GM20000 (cell line): ENCODE data around the gene DHRS9.
A peak's percentile ranks its signal among the peaks of the same experiment; 100 is the strongest.

Experiments
- DNase-seq: peaks from one replicate; pipeline ENCODE4 v3.0.0; 2012; ENCODE audit warnings: low spot score
- TF ChIP-seq, protein P1 (sequence below): IDR thresholded peaks from 2 replicates; pipeline ENCODE4 v1.5.1; 2012; ENCODE audit warnings: mild to moderate bottlenecking, control low read depth; ENCODE audit errors: extremely low read depth, missing control alignments

Gene DHRS9

DNA sequence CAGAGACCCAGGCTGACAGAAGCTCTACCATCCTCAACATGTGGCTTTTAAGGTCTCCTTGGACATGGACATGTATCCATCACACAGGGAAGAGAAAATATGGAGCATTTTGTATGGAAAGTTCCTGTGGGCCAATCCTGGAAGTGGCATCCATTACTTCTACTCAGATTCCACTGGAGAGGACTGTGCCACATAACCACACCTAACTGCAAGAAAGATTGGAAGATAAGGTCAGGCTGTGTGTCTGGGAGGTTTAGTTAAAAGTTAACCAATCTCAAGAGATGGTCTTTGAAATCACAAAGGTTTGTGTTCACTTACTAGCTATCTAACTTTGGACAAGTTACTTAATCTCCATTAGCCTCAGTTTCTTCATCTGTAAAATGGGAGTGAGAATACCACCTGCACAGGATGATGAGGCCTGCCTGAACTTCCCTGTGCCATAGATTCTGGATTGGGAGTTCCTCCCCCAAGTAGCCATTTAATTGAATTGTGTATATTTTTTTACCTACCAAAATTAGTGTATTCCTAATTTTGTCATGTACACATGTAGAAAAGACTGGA, 34.3 kb upstream of the DHRS9 start:
- DNase-seq = no peak

DNA sequence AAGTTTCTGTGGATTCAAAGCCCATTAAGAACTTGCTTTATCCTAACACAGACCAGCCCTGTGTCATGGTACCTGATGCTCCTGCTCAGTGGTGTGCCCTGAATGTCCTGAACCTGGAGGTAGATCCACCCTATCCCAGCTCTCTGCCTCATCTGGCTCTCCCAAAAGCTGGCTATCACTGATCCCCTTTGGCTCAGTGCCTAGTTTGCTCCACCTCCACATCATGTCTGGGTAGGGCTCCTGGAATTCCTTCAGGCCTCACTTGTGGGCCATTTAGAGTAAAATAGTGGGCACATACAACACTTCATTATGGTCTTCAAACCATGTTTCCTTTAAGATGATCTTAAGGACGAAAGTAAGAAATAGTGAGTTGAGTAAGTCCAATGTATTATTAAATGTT, 33.5 kb upstream of the DHRS9 start:
- TF ChIP-seq, protein P1, sequence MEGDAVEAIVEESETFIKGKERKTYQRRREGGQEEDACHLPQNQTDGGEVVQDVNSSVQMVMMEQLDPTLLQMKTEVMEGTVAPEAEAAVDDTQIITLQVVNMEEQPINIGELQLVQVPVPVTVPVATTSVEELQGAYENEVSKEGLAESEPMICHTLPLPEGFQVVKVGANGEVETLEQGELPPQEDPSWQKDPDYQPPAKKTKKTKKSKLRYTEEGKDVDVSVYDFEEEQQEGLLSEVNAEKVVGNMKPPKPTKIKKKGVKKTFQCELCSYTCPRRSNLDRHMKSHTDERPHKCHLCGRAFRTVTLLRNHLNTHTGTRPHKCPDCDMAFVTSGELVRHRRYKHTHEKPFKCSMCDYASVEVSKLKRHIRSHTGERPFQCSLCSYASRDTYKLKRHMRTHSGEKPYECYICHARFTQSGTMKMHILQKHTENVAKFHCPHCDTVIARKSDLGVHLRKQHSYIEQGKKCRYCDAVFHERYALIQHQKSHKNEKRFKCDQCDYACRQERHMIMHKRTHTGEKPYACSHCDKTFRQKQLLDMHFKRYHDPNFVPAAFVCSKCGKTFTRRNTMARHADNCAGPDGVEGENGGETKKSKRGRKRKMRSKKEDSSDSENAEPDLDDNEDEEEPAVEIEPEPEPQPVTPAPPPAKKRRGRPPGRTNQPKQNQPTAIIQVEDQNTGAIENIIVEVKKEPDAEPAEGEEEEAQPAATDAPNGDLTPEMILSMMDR = no peak
- no peak for DNase-seq

More for the DNA sequence above, 34.3 kb upstream of the DHRS9 start:
- TF ChIP-seq, protein P1 = no peak

DNA sequence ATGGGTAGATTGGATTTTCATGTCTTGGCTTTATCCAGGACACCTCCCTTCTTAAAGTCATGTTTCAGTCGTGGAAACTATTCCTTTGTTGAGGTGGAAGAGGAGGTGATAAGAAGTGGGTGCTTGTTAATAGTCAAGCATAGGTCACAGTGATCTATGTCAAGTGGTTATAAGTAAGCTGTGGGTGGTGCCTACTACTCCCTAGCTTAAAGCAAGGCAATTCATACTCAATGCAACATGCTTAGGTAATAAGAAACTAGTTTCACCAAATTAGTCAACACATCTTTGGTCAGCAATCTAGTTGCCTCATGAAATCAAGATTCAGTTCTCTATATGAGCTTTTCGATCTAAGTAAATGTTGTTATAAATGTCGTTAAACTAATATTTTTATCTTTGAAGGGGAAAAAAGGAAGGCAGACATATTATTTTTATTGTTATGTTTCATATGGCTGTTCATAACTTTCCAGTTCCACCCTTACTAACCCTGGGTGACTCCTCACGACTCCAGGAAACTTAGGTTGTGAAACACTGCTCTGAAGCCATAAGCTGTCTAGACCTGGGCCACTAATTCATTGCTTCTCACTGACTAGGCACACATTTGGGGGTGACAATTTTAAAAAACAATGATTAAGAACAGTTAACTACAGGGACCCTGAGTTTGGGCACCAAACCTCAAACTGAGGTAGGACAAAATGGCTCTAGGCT, 32.5 kb upstream of the DHRS9 start:
- TF ChIP-seq, protein P1 = no peak
- peak; percentile 7 for DNase-seq

DNA sequence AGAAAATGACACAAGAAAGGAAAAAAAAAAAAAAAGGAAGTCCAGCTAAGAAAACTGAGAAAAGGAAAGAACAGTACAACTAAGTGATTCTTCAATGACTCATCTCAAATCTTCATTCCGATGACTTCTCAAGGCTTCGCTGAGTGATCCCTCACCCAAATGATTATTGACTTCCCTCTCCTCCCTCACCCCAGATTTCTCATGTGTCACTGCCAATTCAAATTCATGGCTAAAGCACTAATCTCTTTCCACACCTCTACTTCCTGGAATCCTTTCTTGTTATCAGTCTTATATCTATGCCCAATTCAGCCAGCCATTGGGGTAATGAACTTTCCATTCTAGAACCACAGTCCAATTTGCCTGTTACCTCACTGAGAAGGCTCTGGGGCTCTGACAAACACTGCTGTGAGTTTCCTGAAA, 31.0 kb upstream of the DHRS9 start:
- TF ChIP-seq, protein P1 = no peak
- peak; percentile 19 for DNase-seq

DNA sequence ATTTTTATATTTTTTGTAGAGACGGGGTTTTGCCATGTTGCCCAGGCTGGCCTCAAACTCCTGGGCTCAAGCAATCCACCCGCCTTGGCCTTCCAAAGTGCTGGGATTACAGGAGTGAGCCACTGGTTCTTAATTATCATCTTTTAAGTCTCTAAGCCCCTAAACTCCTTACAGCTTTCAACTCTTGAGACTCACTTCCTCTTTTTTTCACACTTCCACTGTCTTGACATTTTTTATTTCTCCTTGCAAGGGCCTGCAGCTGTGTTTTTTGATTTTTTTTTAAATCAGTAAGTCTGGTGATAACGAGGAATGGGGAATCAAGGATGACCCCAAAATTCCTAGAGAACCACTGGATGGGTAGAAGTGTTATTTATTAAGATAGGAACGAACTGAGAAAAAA, 29.7 kb upstream of the DHRS9 start:
- DNase-seq = peak; percentile 17
- TF ChIP-seq, protein P1 = no peak

DNA sequence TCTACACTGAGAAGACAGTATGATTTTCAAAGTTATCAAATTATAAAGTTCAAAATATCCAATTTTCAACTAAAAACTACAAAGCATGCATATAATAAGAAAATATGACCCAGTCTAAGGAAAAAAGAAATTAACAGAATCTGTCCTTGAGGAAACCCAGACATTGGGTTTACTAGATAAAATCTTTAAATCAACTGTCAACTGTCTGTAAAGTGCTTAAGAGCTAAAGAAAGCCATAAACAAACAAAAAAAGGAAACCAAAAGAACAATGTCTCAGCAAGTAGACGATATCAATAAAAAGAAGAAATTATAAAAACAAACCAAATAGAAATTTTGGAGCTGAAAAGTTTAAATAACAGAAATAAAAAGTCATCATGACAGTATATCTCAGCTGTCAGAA, 27.8 kb upstream of the DHRS9 start:
- no peak for DNase-seq
- TF ChIP-seq, protein P1 = no peak

DNA sequence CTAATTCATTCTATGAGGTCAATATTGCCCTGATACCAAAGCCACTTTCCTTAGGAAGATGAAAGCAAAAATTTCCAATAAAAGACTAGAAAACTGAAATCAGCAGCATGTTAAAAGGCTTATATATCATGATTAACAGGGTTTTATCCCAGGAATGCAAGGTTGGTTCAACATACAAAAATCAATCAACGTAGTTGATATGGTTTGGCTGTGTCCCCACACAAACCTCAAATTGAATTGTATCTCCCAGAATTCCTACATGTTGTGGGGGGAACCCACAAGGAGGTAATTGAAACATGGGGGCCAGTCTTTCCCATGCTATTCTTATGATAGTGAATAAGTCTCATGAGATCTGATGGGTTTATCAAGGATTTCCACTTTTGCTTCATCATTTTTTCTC, 26.5 kb upstream of the DHRS9 start:
- TF ChIP-seq, protein P1 = no peak
- no peak for DNase-seq
